ENCODE data around the gene FBN1.

The FBN1 gene

DNA sequence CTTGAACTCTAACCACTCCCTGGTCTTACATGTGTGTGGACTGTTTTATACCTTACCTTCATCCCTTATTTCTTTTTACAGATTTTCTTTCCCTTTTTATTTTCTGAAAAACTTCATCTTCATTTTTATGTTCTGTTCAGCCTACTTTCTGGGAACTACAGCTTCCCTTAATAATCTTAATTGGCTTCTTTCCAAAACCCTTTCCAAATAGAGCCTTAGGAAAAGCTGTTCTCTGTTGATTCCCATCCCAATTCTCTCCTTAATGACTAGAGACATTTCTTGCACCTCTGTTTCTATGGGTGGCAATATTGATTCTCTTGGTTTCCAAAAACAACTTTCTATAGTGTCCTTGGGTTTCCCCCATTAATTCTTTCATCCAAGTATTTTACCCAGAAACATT is 179.4 kb downstream of the FBN1 start:
- no peak overlapping the region for H3K14ac ChIP-seq (ENCODE audit: low read length)
- H3K27ac ChIP-seq (replicated peaks; ENCODE audit: low read length): no peak overlapping the region
- no peak overlapping the region for H3K4me3 ChIP-seq (ENCODE audit: low read length in 2 of 2)
- no peak overlapping the region for H2BK12ac ChIP-seq (ENCODE audit: low read length)
- H3K4me1 ChIP-seq (ENCODE audit: control insufficient read depth in 2 of 2, insufficient read depth in 1 of 2, low read depth in 1 of 2, low read length in 2 of 2): peaks cover 0 to 2% of the 10 kb centered on the region in 2 donors
- no peaks in the 10 kb centered on the region for H3K27me3 ChIP-seq (ENCODE audit: control insufficient read depth in 3 of 3, insufficient read depth in 3 of 3, low read depth in 1 of 3, low read length in 3 of 3)
- H3K9me3 ChIP-seq (replicated peaks in 1 of 2; ENCODE audit: control insufficient read depth in 2 of 2, insufficient read depth in 1 of 2, low read depth in 1 of 2, low read length in 2 of 2): no peaks in the 10 kb centered on the region
- H2BK15ac ChIP-seq (ENCODE audit: low read length): no peak overlapping the region
- H2BK120ac ChIP-seq (ENCODE audit: low read depth, low read length): no peak overlapping the region
- no peak overlapping the region for H2BK5ac ChIP-seq (ENCODE audit: low read length)
- H3K23ac ChIP-seq (ENCODE audit: low read depth, low read length, poor library complexity): no peak overlapping the region
- no peak overlapping the region for H4K91ac ChIP-seq (ENCODE audit: low read depth, low read length, poor library complexity)
- H2AFZ ChIP-seq (ENCODE audit: low read length): no peak overlapping the region
- no peak overlapping the region for H3K9ac ChIP-seq (ENCODE audit: low read depth, low read length, poor library complexity)
- no peak for DNase-seq (ENCODE audit: low spot score)
- H3K18ac ChIP-seq (ENCODE audit: low read length): no peak overlapping the region
- no peak overlapping the region for H3K4ac ChIP-seq (ENCODE audit: low read length)
- H3K4me2 ChIP-seq (ENCODE audit: insufficient read depth, low read length, poor library complexity, severe bottlenecking): no peak overlapping the region
- no peak overlapping the region for H4K8ac ChIP-seq (ENCODE audit: low read depth, low read length)
- H3K79me1 ChIP-seq (ENCODE audit: low read depth, low read length): no peaks in the 10 kb centered on the region
- no peak overlapping the region for H2AK5ac ChIP-seq (ENCODE audit: low read depth, low read length)
- peaks cover 19 to 87% of the 10 kb centered on the region in 2 donors for H3K36me3 ChIP-seq (replicated peaks in 1 of 2; ENCODE audit: control insufficient read depth in 2 of 2, insufficient read depth in 2 of 2, low read length in 2 of 2)

DNA sequence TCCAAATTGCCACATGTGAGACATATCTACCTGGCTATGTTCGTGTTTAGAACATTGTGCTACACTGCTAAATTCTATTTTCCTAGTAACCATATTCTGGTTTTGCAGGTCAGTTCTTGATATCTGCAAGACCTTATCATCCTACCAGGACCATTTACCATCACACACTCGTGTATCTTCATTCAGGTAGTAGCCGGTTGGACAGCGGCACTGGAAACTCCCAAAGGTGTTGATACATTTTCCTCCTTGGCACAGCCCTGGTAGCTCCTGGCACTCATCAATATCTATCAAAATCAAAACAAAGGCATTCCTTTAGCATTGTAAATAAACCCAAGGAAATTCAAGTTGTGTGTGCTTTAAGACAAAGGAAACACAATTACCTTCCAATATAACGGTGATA is 180.1 kb downstream of the FBN1 start:
- Histone ChIP-seq H3K4me2 (ENCODE audit: insufficient read depth, low read length, poor library complexity, severe bottlenecking) (no peak overlapping the region), H3K9ac (ENCODE audit: low read depth, low read length, poor library complexity) (no peak overlapping the region), H2AK5ac (ENCODE audit: low read depth, low read length) (no peak overlapping the region), H3K23ac (ENCODE audit: low read depth, low read length, poor library complexity) (no peak overlapping the region), H3K4ac (ENCODE audit: low read length) (no peak overlapping the region), H3K14ac (ENCODE audit: low read length) (no peak overlapping the region), H2BK5ac (ENCODE audit: low read length) (no peak overlapping the region), H3K79me1 (ENCODE audit: low read depth, low read length) (no peaks in the 10 kb centered on the region), H4K91ac (ENCODE audit: low read depth, low read length, poor library complexity) (no peak overlapping the region), H3K36me3 (replicated peaks in 1 of 2; ENCODE audit: control insufficient read depth in 2 of 2, insufficient read depth in 2 of 2, low read length in 2 of 2) (peaks cover 18 to 82% of the 10 kb centered on the region in 2 donors), H2AFZ (ENCODE audit: low read length) (no peak overlapping the region), H3K9me3 (replicated peaks in 1 of 2; ENCODE audit: control insufficient read depth in 2 of 2, insufficient read depth in 1 of 2, low read depth in 1 of 2, low read length in 2 of 2) (no peaks in the 10 kb centered on the region), H2BK12ac (ENCODE audit: low read length) (no peak overlapping the region), H3K4me1 (ENCODE audit: control insufficient read depth in 2 of 2, insufficient read depth in 1 of 2, low read depth in 1 of 2, low read length in 2 of 2) (peaks cover 0 to 2% of the 10 kb centered on the region in 2 donors), H3K4me3 (ENCODE audit: low read length in 2 of 2) (no peak overlapping the region), H2BK15ac (ENCODE audit: low read length) (no peak overlapping the region), H3K27ac (replicated peaks; ENCODE audit: low read length) (no peak overlapping the region), H3K27me3 (ENCODE audit: control insufficient read depth in 3 of 3, insufficient read depth in 3 of 3, low read depth in 1 of 3, low read length in 3 of 3) (no peaks in the 10 kb centered on the region), H4K8ac (ENCODE audit: low read depth, low read length) (no peak overlapping the region), H2BK120ac (ENCODE audit: low read depth, low read length) (no peak overlapping the region), H3K18ac (ENCODE audit: low read length) (no peak overlapping the region)
- no peak for DNase-seq (ENCODE audit: low spot score)
- WGBS, 2 donors (ENCODE audit: extremely low coverage in 2 of 2, insufficient read length in 2 of 2, insufficient replicate concordance in 1 of 2): no CpG with 5 or more reads among the region's 5 CpGs

DNA sequence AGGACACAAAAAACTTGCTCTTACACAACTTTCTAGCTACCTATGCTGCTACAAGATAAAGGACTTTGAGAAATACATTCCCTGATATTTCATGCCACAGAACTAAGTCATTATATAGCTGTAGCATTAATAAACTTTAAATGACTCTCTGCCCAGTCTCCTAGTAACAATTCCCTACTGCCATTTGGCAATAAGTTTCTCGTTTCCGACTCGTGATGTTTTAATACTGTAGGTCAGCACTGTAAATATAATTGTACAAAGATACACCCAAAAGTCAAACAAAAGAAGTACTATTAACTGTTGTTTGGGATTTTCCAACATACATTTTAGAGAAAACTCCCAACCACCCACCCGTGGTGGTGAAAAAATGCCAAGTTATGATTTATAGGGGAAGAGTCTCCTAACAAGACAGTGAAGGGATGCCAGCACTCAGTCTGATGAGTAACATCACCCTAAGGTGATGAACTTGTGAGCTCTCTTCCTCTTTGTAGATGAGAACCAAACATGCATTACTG is 182.1 kb downstream of the FBN1 start:
- Histone ChIP-seq H2BK120ac (ENCODE audit: low read depth, low read length) (no peak overlapping the region), H3K79me1 (ENCODE audit: low read depth, low read length) (no peaks in the 10 kb centered on the region), H3K9ac (ENCODE audit: low read depth, low read length, poor library complexity) (no peak overlapping the region), H2AK5ac (ENCODE audit: low read depth, low read length) (no peak overlapping the region), H3K4me3 (ENCODE audit: low read length in 2 of 2) (no peak overlapping the region), H2BK15ac (ENCODE audit: low read length) (no peak overlapping the region), H4K91ac (ENCODE audit: low read depth, low read length, poor library complexity) (no peak overlapping the region), H2BK5ac (ENCODE audit: low read length) (no peak overlapping the region), H3K27ac (replicated peaks; ENCODE audit: low read length) (no peak overlapping the region), H2AFZ (ENCODE audit: low read length) (no peak overlapping the region), H3K14ac (ENCODE audit: low read length) (no peak overlapping the region), H3K9me3 (replicated peaks in 1 of 2; ENCODE audit: control insufficient read depth in 2 of 2, insufficient read depth in 1 of 2, low read depth in 1 of 2, low read length in 2 of 2) (no peaks in the 10 kb centered on the region), H3K4me2 (ENCODE audit: insufficient read depth, low read length, poor library complexity, severe bottlenecking) (no peak overlapping the region), H3K4ac (ENCODE audit: low read length) (no peak overlapping the region), H3K27me3 (ENCODE audit: control insufficient read depth in 3 of 3, insufficient read depth in 3 of 3, low read depth in 1 of 3, low read length in 3 of 3) (no peaks in the 10 kb centered on the region), H3K23ac (ENCODE audit: low read depth, low read length, poor library complexity) (no peak overlapping the region), H3K36me3 (replicated peaks in 1 of 2; ENCODE audit: control insufficient read depth in 2 of 2, insufficient read depth in 2 of 2, low read length in 2 of 2) (peaks cover 11 to 76% of the 10 kb centered on the region in 2 donors), H3K18ac (ENCODE audit: low read length) (no peak overlapping the region), H3K4me1 (ENCODE audit: control insufficient read depth in 2 of 2, insufficient read depth in 1 of 2, low read depth in 1 of 2, low read length in 2 of 2) (peaks cover 0 to 2% of the 10 kb centered on the region in 2 donors), H4K8ac (ENCODE audit: low read depth, low read length) (no peak overlapping the region), H2BK12ac (ENCODE audit: low read length) (no peak overlapping the region)
- no CpG with 5 or more reads among the region's 4 CpGs for WGBS, 2 donors (ENCODE audit: extremely low coverage in 2 of 2, insufficient read length in 2 of 2, insufficient replicate concordance in 1 of 2)
- DNase-seq (ENCODE audit: low spot score): no peak

DNA sequence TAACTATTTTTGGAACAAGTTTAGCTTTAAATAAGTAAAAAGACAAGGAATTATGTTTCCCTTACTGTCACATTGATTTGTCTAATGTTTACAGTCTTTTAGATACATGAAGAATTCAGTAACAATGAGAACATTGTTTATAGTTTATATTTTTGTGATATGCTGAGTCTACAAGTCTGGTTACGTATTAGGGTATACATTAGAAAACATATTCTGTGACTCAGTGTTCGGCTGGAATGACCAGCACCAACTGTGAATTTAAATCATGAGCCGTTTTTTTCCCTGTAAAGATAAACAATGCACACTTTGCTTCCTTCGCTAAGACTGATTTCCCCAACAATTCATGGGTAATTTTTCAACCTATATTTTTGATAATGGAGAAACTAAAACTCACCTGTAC is 182.8 kb downstream of the FBN1 start:
- no peak overlapping the region for H2BK120ac ChIP-seq (ENCODE audit: low read depth, low read length)
- H2BK15ac ChIP-seq (ENCODE audit: low read length): no peak overlapping the region
- H3K4me2 ChIP-seq (ENCODE audit: insufficient read depth, low read length, poor library complexity, severe bottlenecking): no peak overlapping the region
- no peaks in the 10 kb centered on the region for H3K27me3 ChIP-seq (ENCODE audit: control insufficient read depth in 3 of 3, insufficient read depth in 3 of 3, low read depth in 1 of 3, low read length in 3 of 3)
- no peak overlapping the region for H3K4ac ChIP-seq (ENCODE audit: low read length)
- H2BK12ac ChIP-seq (ENCODE audit: low read length): no peak overlapping the region
- no peaks in the 10 kb centered on the region for H3K79me1 ChIP-seq (ENCODE audit: low read depth, low read length)
- H3K36me3 ChIP-seq (replicated peaks in 1 of 2; ENCODE audit: control insufficient read depth in 2 of 2, insufficient read depth in 2 of 2, low read length in 2 of 2): peaks cover 11 to 72% of the 10 kb centered on the region in 2 donors
- no peak overlapping the region for H3K18ac ChIP-seq (ENCODE audit: low read length)
- no peak overlapping the region for H2AFZ ChIP-seq (ENCODE audit: low read length)
- no peak overlapping the region for H2AK5ac ChIP-seq (ENCODE audit: low read depth, low read length)
- no peak overlapping the region for H4K8ac ChIP-seq (ENCODE audit: low read depth, low read length)
- no peak overlapping the region for H3K23ac ChIP-seq (ENCODE audit: low read depth, low read length, poor library complexity)
- no peak overlapping the region for H2BK5ac ChIP-seq (ENCODE audit: low read length)
- no peak overlapping the region for H3K14ac ChIP-seq (ENCODE audit: low read length)
- no peak overlapping the region for H4K91ac ChIP-seq (ENCODE audit: low read depth, low read length, poor library complexity)
- no peaks in the 10 kb centered on the region for H3K9me3 ChIP-seq (replicated peaks in 1 of 2; ENCODE audit: control insufficient read depth in 2 of 2, insufficient read depth in 1 of 2, low read depth in 1 of 2, low read length in 2 of 2)
- no CpG with 5 or more reads among the region's 4 CpGs for WGBS, 2 donors (ENCODE audit: extremely low coverage in 2 of 2, insufficient read length in 2 of 2, insufficient replicate concordance in 1 of 2)
- H3K9ac ChIP-seq (ENCODE audit: low read depth, low read length, poor library complexity): no peak overlapping the region
- H3K27ac ChIP-seq (replicated peaks; ENCODE audit: low read length): no peak overlapping the region
- no peak for DNase-seq (ENCODE audit: low spot score)
- H3K4me3 ChIP-seq (ENCODE audit: low read length in 2 of 2): no peak overlapping the region
- peaks cover 0 to 2% of the 10 kb centered on the region in 2 donors for H3K4me1 ChIP-seq (ENCODE audit: control insufficient read depth in 2 of 2, insufficient read depth in 1 of 2, low read depth in 1 of 2, low read length in 2 of 2)
